ENCODE results near the gene PDGFB. TPM values are rescaled to one million over a fixed set of nuclear protein-coding genes. Genes with fewer than 3 reads are reported as not detected.

Gene PDGFB
- total RNA-seq, 8 experiments from 2014 or later, result 0.24 to 6.7 (median 0.43) TPM; not detected in 1

- in situ Hi-C loops (cut with MboI; ENCODE audit: low pct_unique_long_range_greater_than_20kb in 2 of 9, low sequenced_read_pairs in 9 of 9, unreplicated experiment in 9 of 9), result no loop called here
- no peak overlapping the region for H3K27ac ChIP-seq
Measured at GRCh38 chr22:39232806-39233709, 11.7 kb downstream of the PDGFB start.

GRCh38 chr22:39232246-39232645 lies 12.5 kb downstream of the PDGFB start:
- peaks cover 26 to 57% of the 10 kb centered on the region in 2 donors for H3K4me1 ChIP-seq (replicated peaks in 1 of 2)
- 56 to 100% (median 90%) methylated on average over 1 to 8 of the region's 9 CpGs; no CpG with 5 or more reads in 1 of the 10 experiments for WGBS, 10 experiments
- H3K27ac ChIP-seq, result no peak overlapping the region
- in situ Hi-C loops (cut with MboI; ENCODE audit: low pct_unique_long_range_greater_than_20kb in 2 of 9, low sequenced_read_pairs in 9 of 9, unreplicated experiment in 9 of 9), result no loop called here
- ATAC-seq (replicated peaks in 6 of 8), result no peak
- H3K4me3 ChIP-seq, result no peak overlapping the region

More at GRCh38 chr22:39232806-39233709, 11.7 kb downstream of the PDGFB start:
- Histone ChIP-seq H3K4me1 (replicated peaks in 1 of 2) (peaks cover 26 to 62% of the 10 kb centered on the region in 2 donors), H3K4me3 (no peak overlapping the region)
- WGBS, 10 experiments, result 43 to 100% (median 88%) methylated on average over 1 to 13 of the region's 25 CpGs; no CpG with 5 or more reads in 2 of the 10 experiments
- no peak for ATAC-seq (replicated peaks in 6 of 8)

- 76 to 94% (median 84%) methylated on average over 1 to 19 of the region's 37 CpGs; no CpG with 5 or more reads in 4 of the 10 experiments for WGBS, 10 experiments
- Histone ChIP-seq H3K4me3 (no peak overlapping the region), H3K4me1 (replicated peaks in 1 of 2) (peaks cover 26 to 50% of the 10 kb centered on the region in 2 donors), H3K27ac (no peak overlapping the region)
- ATAC-seq (replicated peaks in 6 of 8), result no peak
- in situ Hi-C loops (cut with MboI; ENCODE audit: low pct_unique_long_range_greater_than_20kb in 2 of 9, low sequenced_read_pairs in 9 of 9, unreplicated experiment in 9 of 9), result no loop called here
Measured at GRCh38 chr22:39231197-39231950, 13.4 kb downstream of the PDGFB start.

GRCh38 chr22:39230261-39231196 lies 14.3 kb downstream of the PDGFB start:
- peak in 6 of 8 experiments; percentile 14 to 58 (median 21) for ATAC-seq (replicated peaks in 6 of 8)
- in situ Hi-C loops (cut with MboI; ENCODE audit: low pct_unique_long_range_greater_than_20kb in 2 of 9, low sequenced_read_pairs in 9 of 9, unreplicated experiment in 9 of 9), result no loop called here
- Histone ChIP-seq H3K4me1 (replicated peaks in 1 of 2) (peaks cover 26 to 42% of the 10 kb centered on the region in 2 donors), H3K27ac (no peak overlapping the region), H3K4me3 (no peak overlapping the region)
- 10 to 80% (median 43%) methylated on average over 1 to 5 of the region's 30 CpGs; no CpG with 5 or more reads in 5 of the 10 experiments for WGBS, 10 experiments

- WGBS, 10 experiments, result 0 to 83% (median 60%) methylated on average over 1 to 6 of the region's 14 CpGs; no CpG with 5 or more reads in 3 of the 10 experiments
- Histone ChIP-seq H3K27ac (no peak overlapping the region), H3K4me3 (no peak overlapping the region), H3K4me1 (replicated peaks in 1 of 2) (peaks cover 21 to 34% of the 10 kb centered on the region in 2 donors)
- ATAC-seq (replicated peaks in 6 of 8), result no peak
- in situ Hi-C loops (cut with MboI; ENCODE audit: low pct_unique_long_range_greater_than_20kb in 2 of 9, low sequenced_read_pairs in 9 of 9, unreplicated experiment in 9 of 9), result no loop called here
Measured at GRCh38 chr22:39229688-39230260, 15.0 kb downstream of the PDGFB start.

- Histone ChIP-seq H3K4me1 (replicated peaks in 1 of 2) (peaks cover 14 to 27% of the 10 kb centered on the region in 2 donors), H3K4me3 (no peak overlapping the region), H3K27ac (no peak overlapping the region)
- no peak for ATAC-seq (replicated peaks in 6 of 8)
- WGBS, 10 experiments, result 75 to 98% (median 92%) methylated on average over 3 to 8 of the region's 8 CpGs; no CpG with 5 or more reads in 3 of the 10 experiments
- in situ Hi-C loops (cut with MboI; ENCODE audit: low pct_unique_long_range_greater_than_20kb in 2 of 9, low sequenced_read_pairs in 9 of 9, unreplicated experiment in 9 of 9), result no loop called here
Measured at GRCh38 chr22:39229075-39229474, 15.7 kb downstream of the PDGFB start.

- Histone ChIP-seq H3K4me3 (no peak overlapping the region), H3K4me1 (replicated peaks in 1 of 2) (peaks cover 7 to 16% of the 10 kb centered on the region in 2 donors), H3K27ac (no peak overlapping the region)
- in situ Hi-C loops (cut with MboI; ENCODE audit: low pct_unique_long_range_greater_than_20kb in 2 of 9, low sequenced_read_pairs in 9 of 9, unreplicated experiment in 9 of 9), result no loop called here
- ATAC-seq (replicated peaks in 6 of 8), result no peak
- 79 to 94% (median 87%) methylated on average over 1 to 8 of the region's 12 CpGs; no CpG with 5 or more reads in 3 of the 10 experiments for WGBS, 10 experiments
Measured at GRCh38 chr22:39227542-39228272, 17.1 kb downstream of the PDGFB start.

- in situ Hi-C loops (cut with MboI; ENCODE audit: low pct_unique_long_range_greater_than_20kb in 2 of 9, low sequenced_read_pairs in 9 of 9, unreplicated experiment in 9 of 9), result no loop called here
- H3K4me3 ChIP-seq, result no peak overlapping the region
- no peak for ATAC-seq (replicated peaks in 6 of 8)
- WGBS, 10 experiments, result 60 to 100% (median 83%) methylated on average over 1 to 3 of the region's 6 CpGs; no CpG with 5 or more reads in 6 of the 10 experiments
- no peak overlapping the region for H3K27ac ChIP-seq
- peaks cover 7 to 16% of the 10 kb centered on the region in 2 donors for H3K4me1 ChIP-seq (replicated peaks in 1 of 2)
Measured at GRCh38 chr22:39226353-39226752, 18.4 kb downstream of the PDGFB start.

GRCh38 chr22:39225591-39225990 lies 19.2 kb downstream of the PDGFB start:
- ATAC-seq (replicated peaks in 6 of 8), result no peak
- H3K4me1 ChIP-seq (replicated peaks in 1 of 2), result peaks cover 7 to 11% of the 10 kb centered on the region in 2 donors
- no peak overlapping the region for H3K4me3 ChIP-seq
- WGBS, 10 experiments, result 0 to 100% (median 75%) methylated on average over 1 to 4 of the region's 13 CpGs; no CpG with 5 or more reads in 5 of the 10 experiments
- H3K27ac ChIP-seq, result no peak overlapping the region
- in situ Hi-C loops (cut with MboI; ENCODE audit: low pct_unique_long_range_greater_than_20kb in 2 of 9, low sequenced_read_pairs in 9 of 9, unreplicated experiment in 9 of 9), result no loop called here

GRCh38 chr22:39224550-39224949 lies 20.2 kb downstream of the PDGFB start:
- 54 to 80% methylated on average over 1 to 3 of the region's 7 CpGs; no CpG with 5 or more reads in 8 of the 10 experiments for WGBS, 10 experiments
- ATAC-seq (replicated peaks in 6 of 8), result no peak

GRCh38 chr22:39223091-39223710 lies 21.6 kb downstream of the PDGFB start:
- Histone ChIP-seq H3K27ac (no peak overlapping the region), H3K4me1 (replicated peaks in 1 of 2) (peaks cover 6 to 10% of the 10 kb centered on the region in 2 donors), H3K4me3 (no peak overlapping the region)
- in situ Hi-C loops (cut with MboI; ENCODE audit: low pct_unique_long_range_greater_than_20kb in 2 of 9, low sequenced_read_pairs in 9 of 9, unreplicated experiment in 9 of 9), result no loop called here
- WGBS, 10 experiments, result 43 to 100% (median 81%) methylated on average over 1 to 8 of the region's 20 CpGs; no CpG with 5 or more reads in 1 of the 10 experiments
- ATAC-seq (replicated peaks in 6 of 8), result no peak

More at GRCh38 chr22:39224550-39224949, 20.2 kb downstream of the PDGFB start:
- H3K27ac ChIP-seq, result no peak overlapping the region
- H3K4me1 ChIP-seq (replicated peaks in 1 of 2), result peaks cover 5 to 6% of the 10 kb centered on the region in 2 donors
- no peak overlapping the region for H3K4me3 ChIP-seq
- in situ Hi-C loops (cut with MboI; ENCODE audit: low pct_unique_long_range_greater_than_20kb in 2 of 9, low sequenced_read_pairs in 9 of 9, unreplicated experiment in 9 of 9), result no loop called here

Data from motor neuron (in vitro differentiated cells).